SIG-M5 treated with dmso at 0.1 percent for 504 hours (cell line): Measurements from ENCODE around the gene PDCD10.

Source experiments
- DNase-seq: peaks from one replicate; lab custom pipeline; 2025; ENCODE audit not compliant: unreplicated experiment; lab: John Stamatoyannopoulos, UW

The PDCD10 gene

DNA sequence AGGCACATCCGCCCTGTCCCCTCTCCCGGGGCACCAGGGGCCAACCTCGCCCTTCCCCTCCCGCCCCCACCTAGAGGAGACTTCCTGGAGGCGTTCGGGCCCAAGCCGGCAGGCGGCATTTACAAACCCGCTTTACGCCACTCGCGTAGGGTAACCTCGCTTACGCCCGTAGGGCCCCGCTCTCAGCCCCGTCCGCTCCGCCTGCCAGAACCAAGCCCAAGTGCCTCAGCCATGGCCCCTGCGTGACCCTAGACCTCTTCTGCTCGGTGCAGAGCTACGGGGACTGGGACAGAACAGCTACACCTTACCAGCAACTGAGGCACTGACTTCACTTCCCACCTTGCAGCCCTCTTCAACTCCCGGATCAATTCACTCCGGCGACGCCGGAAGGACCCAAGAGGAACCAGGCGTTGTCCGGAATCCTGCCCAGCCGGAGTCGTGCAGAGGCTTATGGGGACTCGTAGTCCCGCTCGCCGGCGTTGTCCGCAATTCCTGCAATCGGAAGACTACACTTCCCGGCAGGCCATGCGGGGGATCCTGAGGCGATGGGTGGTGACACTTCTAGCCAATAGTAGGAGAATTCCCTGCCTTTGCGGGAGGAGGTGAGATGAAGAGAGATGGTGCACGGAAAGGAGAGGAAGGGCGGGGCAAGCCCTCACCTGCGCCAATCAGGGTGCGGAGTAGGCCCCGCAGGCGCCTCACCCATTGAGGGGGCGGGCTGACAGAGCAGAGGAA is at the start of gene PDCD10:
PDCD10 (minus strand) TSS at position 395 of the 735 bp plus-strand sequence. CDS start 14,735 bp downstream, outside the sequence.
- peak; percentile 100 for DNase-seq

DNA sequence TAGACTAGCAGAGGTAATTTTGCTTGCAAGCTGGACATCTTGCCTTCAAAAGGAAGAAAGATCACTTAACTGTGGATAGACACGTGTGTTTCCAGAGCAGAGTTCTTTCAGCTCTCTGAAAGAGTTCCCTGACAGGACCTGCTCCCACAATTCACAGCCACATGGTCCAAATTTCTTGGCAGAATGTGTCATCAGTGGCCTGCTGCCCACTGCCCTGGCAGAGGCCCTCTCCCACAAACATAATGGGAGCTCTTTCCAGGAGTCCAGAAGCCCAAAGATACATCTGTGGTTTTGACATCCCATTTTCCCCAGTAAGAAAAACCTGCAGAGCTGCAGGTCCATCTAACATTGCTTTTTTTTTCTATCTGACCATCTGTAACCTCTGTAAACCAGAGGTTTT is 49.1 kb upstream of the PDCD10 start:
- DNase-seq: no peak

DNA sequence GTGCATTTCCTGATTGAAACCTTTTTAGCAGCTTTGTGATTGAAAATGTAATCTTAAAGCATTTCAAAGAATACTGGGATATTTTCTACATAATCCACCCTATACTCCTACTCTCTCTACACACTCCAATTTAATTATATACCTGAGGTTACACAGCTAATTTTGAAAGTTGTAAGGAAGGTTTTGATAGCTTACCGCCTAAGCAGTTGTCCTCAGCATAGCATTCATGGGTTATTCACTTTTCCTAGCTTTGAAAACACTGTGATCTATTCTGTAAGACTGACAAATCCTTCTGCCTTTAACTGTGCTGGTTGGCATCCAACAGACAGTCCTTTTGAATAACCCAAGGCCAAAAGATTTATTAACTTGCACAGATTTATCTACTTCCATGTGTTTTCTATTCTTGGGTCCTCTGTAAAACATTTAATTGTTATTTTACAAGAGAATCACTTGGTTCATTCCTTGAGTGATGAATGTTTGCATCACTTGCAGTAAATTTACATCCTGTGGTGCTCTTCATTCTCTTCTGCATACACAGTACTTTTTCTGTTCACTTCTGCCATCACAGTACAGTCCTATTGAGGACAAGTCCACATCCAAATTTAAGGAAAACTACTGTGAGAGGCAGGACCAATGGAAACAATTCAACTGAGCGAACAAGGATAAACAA is 45.7 kb upstream of the PDCD10 start:
- DNase-seq: no peak

DNA sequence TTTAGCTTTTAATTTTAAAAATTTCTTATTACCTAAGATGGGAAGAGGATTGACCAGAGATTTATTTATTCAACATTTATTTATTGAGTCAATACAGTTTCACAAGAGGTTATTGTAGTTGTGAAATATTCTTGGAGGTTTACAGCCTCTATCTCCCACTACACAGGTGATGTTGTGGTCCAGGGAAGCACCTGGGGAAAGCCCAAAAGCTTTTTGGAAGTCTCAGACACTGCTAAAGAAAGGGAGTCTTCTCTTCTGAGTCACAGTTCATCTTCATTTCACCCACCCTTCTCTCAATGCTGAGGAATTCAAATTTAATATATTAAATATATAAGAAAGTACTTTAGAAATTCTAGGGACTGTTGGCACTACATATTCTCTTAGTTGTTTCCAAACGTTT is 42.7 kb upstream of the PDCD10 start:
- no peak for DNase-seq

DNA sequence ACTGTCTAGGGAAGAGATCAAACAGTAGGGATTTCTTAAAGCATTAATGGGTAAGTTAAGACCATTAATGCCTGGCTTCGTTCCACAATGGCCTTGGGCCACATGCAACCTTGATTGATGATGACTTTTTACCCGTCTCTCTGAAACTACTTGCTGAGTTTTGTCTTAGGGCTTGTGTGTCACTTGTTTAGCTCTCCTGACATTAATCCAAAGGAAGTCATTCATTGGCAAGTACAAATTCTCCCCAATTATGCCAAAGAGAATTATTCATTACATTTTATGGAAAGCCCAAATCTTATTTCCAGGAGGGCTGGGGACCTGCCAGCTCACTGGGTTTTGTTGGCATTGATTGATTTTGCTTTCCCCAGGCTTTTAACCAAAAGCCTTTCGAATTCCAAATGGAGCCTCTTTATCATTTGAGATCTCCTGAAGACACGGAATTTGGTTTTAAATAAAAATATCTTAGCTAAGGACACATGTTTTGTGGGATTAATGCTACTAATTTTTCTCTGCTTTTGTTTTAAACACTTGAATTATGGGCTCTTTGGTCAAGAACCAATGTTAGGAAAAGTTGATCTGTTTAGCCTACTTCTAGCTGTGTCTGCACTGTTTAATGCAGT is 41.5 kb upstream of the PDCD10 start:
- no peak for DNase-seq

DNA sequence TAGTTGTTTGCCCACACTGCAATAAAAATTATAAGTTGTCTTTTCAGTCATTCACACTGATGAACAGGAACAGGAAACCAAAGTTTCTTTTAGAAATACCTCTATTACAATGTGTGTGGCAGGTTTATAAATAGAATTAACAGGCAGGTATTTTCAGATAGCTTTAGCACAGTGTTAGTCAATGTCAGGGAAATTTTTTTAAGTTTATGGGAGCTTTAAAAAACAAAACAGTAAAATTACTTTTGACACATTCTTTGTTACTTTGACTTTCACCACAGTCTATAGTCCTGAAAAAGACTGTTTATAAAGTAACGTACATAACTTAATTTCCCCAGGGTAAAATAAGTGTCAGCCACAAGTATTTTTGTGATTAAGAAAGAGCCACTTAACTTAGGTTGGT is 38.9 kb upstream of the PDCD10 start:
- no peak for DNase-seq

DNA sequence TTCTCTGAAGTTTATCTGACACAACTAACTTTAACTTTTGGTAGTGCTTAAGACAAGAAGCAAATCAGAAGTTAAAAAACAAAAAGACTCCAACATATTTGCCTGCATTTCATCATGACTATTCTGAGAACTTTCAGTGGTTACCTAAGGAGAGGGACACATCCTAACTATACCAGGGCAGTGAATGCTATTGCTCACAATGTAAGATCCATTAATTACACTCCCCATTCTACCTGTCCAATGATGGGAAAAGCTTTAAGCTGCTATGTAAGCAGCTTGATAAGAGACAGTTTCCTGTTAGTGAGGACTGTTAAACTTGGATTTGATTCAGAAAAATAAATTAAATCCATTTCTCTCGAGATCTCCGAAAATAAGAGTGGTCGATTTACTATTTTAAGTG is 38.3 kb upstream of the PDCD10 start:
- DNase-seq: no peak

DNA sequence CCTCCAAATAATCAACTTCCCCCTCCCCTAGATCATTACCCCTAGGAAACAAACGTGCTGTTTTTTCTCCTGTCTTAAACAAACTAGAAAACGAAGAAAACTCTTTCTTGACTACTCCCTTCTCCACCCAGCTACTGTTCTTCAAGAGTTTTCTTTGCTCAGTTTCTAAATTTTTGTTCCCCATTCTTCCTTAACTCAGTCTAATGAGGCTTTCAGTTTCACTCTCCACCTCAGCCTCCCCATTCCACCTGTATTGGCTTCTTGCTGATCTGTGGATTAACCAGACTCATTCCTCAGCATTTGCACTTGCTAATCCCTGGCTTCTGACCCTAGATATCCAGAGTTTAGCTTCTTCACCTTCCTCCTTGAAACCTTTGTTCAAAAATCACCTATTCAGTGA is 27.6 kb upstream of the PDCD10 start:
- DNase-seq: no peak

DNA sequence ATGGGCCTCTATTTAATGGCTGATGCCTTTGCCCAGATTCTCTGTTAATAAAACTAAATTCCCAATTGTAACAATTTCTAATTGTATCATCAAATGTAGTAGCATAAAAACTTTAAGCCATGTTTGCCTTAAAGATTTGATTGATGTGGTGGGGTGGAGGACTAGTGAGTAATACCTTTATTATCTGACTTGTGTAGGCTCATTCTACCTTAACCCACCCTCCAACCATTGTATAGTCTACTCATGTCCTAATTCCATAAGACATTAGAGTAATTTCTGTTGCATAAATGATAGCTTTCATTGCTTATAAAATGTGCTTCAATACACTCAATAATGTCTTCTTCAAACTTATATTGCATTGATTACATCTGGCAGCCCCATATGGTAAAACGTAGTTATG is 26.6 kb upstream of the PDCD10 start:
- DNase-seq: no peak

DNA sequence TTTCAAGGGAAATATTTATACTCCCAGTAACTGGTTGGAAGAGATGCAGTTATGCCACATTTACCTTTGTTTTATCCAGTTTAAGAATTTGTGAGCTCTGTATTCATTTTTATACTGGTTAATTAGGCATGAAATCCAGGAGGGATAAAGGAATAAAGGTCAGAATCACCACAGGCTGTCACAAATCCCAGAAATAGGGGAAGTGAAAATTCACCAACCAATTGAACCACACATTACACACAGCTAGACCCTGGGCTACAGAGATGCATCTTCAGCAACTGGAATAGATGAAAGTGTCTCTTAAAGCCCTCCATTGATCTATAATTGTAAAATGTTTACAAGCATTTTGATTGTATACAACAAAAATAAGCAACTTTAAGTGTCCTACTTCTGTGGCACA is 19.4 kb upstream of the PDCD10 start:
- peak; percentile 30 for DNase-seq

DNA sequence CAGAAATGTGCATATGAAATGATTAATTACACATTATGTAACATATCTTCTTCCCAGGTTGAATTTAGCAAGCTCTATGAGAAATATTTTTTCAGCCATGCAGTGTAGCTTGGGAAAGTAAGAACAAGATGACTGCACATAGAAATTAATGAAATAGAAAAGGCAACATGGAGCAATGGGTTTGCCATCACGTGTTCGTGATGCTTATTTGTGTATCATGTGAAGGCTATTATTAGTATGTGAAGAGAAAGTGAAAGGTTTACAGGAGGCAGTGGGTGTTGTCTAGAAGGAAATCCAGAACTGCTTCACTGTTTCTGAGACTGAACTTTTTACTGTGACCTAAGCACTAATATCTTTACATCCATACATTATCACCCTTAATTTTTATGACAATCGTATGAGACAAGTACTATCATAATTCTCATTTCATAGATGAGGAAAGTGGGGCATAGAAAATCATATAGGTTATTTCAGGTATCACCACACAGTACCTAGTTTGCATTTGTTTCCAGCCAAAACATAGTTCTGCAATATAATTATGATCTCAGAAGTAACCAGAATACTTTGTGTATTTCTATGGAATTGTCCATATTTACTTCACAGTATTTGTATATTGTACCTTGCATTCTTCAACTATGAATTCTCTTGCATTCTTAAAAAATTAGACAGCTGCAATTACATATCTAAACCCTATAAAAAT is 15.7 kb upstream of the PDCD10 start:
- DNase-seq: no peak

DNA sequence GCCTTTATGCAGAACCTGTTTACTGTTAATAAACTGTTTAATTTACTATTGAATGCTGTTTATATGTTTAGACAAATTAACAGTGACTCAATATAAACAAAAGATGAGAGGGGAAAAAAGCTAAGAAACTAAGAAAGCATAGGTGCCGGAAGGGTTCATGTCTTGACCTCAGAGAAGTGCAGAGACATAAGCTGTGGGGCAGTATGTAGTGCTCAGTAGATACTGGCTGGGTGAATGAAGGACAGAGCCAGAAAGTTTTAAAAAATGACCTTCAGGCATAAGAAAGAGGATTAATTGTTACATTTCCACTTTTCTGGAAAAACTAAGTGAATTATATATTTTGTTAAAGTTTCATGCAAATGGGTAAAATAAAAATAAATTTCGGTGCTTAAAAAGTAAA is 15.0 kb upstream of the PDCD10 start:
- DNase-seq: no peak

DNA sequence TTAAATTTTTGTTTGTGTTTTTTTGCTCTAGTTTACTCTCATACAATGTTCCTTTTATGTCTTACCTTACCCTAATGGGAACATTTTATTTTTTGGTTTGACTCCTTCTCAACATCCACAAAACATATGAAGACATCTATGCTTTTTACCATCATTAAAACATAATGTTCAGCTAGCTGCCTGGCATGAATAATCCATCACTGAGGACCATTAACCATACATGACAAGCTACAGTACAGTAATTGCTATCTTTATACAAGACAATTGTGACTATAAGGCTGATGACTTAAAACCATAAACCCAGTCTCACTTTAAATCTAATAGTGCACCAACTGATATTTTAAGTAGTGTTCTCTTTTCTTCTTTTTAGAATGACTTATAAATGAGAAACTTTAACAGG is 14.5 kb upstream of the PDCD10 start:
- no peak for DNase-seq

DNA sequence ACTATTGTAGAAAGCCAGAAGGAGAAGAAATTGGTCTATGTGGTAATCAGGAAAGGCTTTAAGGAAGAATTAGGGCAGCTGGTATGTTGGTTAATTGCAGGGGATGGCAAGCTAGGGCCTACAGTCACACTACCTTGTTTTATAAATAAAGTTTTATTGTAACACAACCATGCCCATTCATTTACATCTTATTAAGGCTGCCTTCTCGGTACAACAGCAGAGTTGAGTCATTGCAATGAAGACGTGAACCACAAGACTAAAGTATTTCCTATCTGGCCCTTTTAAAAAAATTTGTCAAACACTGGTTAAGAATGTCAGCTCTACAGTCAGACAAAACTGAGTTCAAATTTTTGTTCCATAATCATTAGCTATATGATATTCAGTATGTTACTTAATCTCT is 9.1 kb upstream of the PDCD10 start:
- DNase-seq: peak; percentile 19

DNA sequence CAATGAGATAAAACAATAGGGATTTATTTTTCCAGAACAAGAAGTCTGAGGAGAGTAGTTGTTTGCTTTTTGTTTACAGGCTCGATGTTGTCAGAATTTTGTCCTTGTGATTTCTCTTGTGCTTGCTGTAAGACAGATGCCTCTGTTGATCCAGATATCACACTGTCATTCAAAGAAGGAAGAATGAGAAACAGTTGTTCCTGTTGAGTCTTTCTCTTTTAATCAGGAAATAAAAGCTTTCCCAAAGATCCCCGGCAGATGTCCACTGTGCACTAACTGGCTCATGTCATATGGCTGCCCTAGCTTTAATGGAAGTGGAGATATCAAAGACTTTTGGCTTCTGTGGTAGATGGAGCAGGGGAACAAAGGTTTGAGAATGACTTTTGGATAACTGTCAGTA is 7.6 kb upstream of the PDCD10 start:
- no peak for DNase-seq

DNA sequence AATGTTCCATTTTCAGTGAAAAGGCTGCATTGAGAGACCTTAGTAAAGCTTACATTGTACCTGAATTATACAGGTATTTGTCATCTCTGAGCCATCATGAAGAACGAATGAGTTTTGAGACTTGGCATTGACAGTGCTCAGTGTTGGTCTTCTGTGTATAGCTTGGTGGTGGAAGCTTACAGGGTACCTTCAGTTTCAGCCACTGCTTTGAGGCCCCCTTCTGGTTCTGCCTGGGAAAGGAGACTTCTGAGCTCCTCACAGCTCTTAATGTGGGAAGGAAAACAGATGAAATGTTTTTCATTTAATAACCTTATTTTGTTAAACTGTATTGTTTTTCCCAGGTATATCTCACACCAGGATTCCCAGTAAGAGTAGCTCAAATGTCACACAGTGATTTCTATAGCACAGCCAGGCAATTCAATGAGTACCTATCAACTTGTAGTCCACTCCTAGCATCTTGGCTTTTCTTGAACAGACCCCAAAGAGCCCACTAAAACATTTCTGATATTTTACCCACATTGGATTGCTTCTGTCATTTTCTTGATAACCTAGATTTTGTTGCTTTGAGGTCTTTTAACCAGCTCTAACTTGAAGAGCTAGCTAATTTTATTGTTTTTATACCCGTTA is 6.4 kb upstream of the PDCD10 start:
- DNase-seq: peak; percentile 74

DNA sequence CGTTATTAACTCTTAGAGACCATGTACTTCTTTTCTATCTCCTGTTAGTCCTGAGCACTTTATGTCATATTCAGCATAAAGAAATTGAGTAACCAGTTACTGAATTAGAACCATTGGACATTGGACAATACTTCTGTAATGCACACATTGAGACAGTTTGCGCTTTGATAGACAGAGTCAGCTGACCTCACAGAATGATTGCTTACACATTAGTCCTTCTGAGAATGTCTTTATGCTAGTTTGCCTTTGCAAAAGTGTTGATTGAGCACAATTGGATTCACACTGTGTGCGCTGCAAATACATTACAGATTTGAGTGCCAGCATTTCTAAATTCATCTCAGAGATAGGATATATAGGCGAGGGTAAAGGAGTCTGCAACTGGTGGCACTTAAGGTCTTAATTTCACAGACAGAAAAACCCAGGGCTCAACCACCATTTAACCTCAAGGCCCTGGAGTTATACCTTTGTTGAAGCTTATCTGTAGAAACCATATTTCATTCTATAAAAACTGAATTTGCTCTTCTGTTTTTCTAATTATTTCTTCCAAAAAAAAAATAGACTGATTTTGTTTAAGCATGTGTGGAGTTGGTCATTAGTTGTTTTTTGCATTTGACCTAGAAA is 4.6 kb upstream of the PDCD10 start:
- DNase-seq: no peak

DNA sequence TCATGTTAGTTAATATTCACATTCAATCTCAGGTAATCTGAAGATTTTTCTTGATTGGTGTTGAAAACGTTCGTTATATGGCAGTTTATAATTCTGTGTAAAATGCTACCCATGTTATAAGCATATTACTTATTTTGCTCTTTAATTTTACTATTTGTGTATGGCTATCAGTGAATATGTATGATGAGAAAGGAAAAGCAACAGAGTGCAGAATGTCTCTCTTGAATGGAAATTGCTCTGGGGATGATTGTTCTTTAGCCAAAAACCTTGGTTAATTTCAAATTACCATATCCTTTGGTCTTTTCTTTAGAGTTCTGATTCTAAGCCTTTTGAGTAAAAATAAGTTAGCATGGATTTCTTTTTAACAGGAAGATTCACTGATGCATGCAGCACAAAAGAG is 3.3 kb upstream of the PDCD10 start:
- DNase-seq: no peak

DNA sequence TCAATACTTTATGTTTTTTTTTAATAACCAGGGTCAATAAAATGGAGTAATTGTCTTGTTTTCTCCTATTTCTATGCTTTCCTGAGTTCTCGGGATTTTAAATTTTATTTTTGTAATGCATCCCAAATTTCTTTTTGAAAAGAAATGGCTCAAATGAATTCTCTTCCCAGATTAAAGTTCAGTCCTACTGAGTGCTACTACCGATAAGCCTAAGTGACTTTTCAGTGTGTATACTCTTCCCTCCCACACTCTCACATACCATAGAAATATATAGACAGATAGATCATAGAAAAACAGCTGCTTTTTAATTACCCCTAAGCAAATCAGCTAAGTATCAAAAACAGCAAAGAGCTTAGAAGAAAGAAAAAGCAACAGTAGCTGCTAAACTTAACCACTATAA is 2.3 kb upstream of the PDCD10 start:
- no peak for DNase-seq

DNA sequence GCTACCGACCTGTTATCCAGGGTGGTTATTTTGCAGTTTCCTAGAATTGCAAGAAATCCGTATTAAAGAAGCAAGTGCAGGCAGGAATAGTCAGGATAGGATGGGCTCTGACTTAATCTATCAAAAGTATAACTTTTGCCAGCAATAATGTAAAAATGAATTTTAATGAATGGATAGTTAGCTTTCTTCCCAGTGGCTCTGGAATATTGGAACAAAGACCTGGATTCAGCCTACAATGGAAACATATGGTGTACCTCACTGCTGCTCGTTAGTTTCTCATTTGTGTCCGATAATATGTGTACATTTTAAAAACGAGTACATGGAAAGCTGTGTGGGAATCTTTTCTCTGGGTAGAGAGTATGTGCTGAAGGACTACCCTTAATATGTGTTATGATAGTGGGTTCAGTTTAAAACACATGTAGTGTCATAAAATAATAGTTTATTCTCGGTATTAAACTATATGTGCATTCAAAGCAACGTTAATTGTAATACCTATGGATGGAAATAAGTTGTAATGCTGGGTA is 1.6 kb upstream of the PDCD10 start:
- DNase-seq: no peak
